Rectal smooth muscle tissue (tissue), 1 donor: ENCODE data around the gene CFLAR.
"Not testable (repeated sequence)": the region's sequence is repeated elsewhere in the genome, so short reads cannot be mapped to it uniquely, and the experiment has no call there.

Experiments used
- H3K27ac ChIP-seq: one replicate; pipeline ENCODE4 v1.7.0; 2013; ENCODE audit warnings: low read depth, low read length, inconsistent platforms
- H3K27me3 ChIP-seq: one replicate; pipeline ENCODE4 v1.7.0; 2013; ENCODE audit warnings: low read length; ENCODE audit not compliant: control insufficient read depth, insufficient read depth
- H3K36me3 ChIP-seq: one replicate; pipeline ENCODE4 v1.7.0; 2013; ENCODE audit warnings: low read length; ENCODE audit not compliant: control insufficient read depth, insufficient read depth
- H3K4me1 ChIP-seq: one replicate; pipeline ENCODE4 v1.7.0; 2013; ENCODE audit warnings: low read length; ENCODE audit not compliant: control insufficient read depth, insufficient read depth
- H3K4me3 ChIP-seq: one replicate; pipeline ENCODE4 v1.7.0; 2013; ENCODE audit warnings: low read length
- H3K9ac ChIP-seq: one replicate; pipeline ENCODE4 v1.7.0; 2013; ENCODE audit warnings: low read length

The CFLAR gene

GRCh38 chr2:201138986-201139781 lies 23.2 kb downstream of the CFLAR start:
- not testable (repeated sequence) for H3K27ac ChIP-seq, H3K9ac ChIP-seq, H3K4me1 ChIP-seq, H3K4me3 ChIP-seq, H3K27me3 ChIP-seq
- peaks cover 38% of the 10 kb centered on the region for H3K36me3 ChIP-seq

DNA sequence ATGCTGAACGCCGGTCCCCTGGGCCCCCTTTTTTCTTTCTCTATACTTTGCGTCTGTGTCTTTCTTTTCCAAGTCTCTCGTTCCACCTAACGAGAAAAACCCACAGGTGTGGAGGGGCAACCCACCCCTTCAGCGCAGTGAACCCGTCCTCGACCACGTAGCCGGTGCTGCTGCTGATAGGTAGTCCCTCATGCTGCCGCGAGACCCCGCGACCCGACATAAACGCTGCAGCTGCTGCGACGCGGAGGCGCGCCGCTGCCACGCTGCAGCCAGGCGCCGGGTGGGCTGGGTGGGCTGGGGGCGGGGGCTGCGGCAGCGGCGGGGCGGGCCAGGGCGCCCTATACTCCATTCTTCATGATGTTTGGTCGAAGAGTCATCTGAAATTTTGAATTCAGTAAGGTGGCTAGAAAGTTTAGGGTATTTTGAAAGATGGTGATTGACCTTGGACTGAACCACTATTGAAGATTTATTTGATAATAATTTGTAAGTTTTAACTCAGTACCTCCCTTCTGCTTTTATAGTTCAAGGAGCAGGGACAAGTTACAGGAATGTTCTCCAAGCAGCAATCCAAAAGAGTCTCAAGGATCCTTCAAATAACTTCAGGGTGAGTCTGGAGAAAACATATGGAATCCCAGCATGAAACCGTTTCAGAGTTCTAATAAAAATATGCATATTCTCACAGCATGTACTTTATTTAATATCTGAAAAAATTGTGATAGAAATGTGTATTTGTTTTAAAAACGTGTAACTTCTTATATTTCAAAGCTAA lies 24.1 kb downstream of the CFLAR start:
- no peak overlapping the region for H3K4me3 ChIP-seq
- H3K4me1 ChIP-seq = no peaks in the 10 kb centered on the region
- no peak overlapping the region for H3K27ac ChIP-seq
- H3K9ac ChIP-seq = no peak overlapping the region
- peaks cover 38% of the 10 kb centered on the region for H3K36me3 ChIP-seq
- no peaks in the 10 kb centered on the region for H3K27me3 ChIP-seq

GRCh38 chr2:201144101-201145051 lies 28.4 kb downstream of the CFLAR start:
- Histone ChIP-seq H3K4me3 (no peak overlapping the region), H3K9ac (no peak overlapping the region), H3K4me1 (peaks cover 3% of the 10 kb centered on the region), H3K27ac (no peak overlapping the region), H3K36me3 (peaks cover 6% of the 10 kb centered on the region), H3K27me3 (no peaks in the 10 kb centered on the region)

DNA sequence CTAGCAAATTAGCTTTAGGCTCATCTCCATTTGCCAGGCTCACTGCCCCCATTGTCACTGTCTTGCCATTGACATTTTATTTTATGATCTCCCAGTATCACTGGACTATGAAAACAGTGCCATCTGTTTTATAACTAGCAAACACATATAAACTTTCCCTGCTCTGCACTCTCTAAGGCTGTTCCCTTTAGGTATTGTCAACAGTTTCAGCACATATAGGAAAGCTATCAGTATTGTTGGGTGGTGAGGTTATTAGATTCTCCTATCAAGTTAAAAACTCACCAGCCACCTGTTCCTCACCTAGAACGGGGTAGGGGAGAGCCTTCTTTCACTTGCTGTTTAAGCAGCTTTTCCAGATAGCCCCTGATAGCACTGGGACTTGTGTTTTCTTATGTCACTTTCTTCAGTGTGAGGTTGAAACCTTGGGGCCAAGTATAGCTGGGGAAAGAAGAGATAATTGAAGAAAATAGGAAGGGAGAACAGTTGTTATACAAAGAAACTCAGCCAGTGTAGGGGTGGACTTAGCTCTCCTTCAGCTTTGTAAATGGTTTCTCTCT lies 32.5 kb downstream of the CFLAR start:
- H3K4me1 ChIP-seq = peaks cover 11% of the 10 kb centered on the region
- H3K36me3 ChIP-seq = peaks cover 14% of the 10 kb centered on the region
- no peak overlapping the region for H3K9ac ChIP-seq
- no peak overlapping the region for H3K4me3 ChIP-seq
- no peaks in the 10 kb centered on the region for H3K27me3 ChIP-seq
- H3K27ac ChIP-seq = peak overlapping the region; percentile 57

- Histone ChIP-seq H3K27ac (peak overlapping the region; percentile 64), H3K36me3 (peaks cover 16% of the 10 kb centered on the region), H3K4me1 (peaks cover 11% of the 10 kb centered on the region), H3K4me3 (no peak overlapping the region), H3K27me3 (no peaks in the 10 kb centered on the region), H3K9ac (no peak overlapping the region)
Measured at GRCh38 chr2:201149064-201149820, 33.3 kb downstream of the CFLAR start.

- Histone ChIP-seq H3K27ac (peak overlapping the region; percentile 64), H3K36me3 (peaks cover 20% of the 10 kb centered on the region), H3K4me1 (peaks cover 11% of the 10 kb centered on the region)
- H3K27me3 ChIP-seq, H3K4me3 ChIP-seq, H3K9ac ChIP-seq: not testable (repeated sequence)
Measured at GRCh38 chr2:201149821-201150165, 33.8 kb downstream of the CFLAR start.

GRCh38 chr2:201150454-201151020 lies 34.6 kb downstream of the CFLAR start:
- peaks cover 20% of the 10 kb centered on the region for H3K36me3 ChIP-seq

GRCh38 chr2:201151127-201151981 lies 35.4 kb downstream of the CFLAR start:
- Histone ChIP-seq H3K27ac (peak overlapping the region; percentile 60), H3K4me3 (no peak overlapping the region), H3K4me1 (peaks cover 11% of the 10 kb centered on the region), H3K9ac (peak overlapping the region; percentile 4), H3K27me3 (no peaks in the 10 kb centered on the region), H3K36me3 (peaks cover 26% of the 10 kb centered on the region)

More at GRCh38 chr2:201150454-201151020, 34.6 kb downstream of the CFLAR start:
- Histone ChIP-seq H3K4me1 (peaks cover 11% of the 10 kb centered on the region), H3K27ac (peak overlapping the region; percentile 60), H3K9ac (no peak overlapping the region), H3K4me3 (no peak overlapping the region), H3K27me3 (no peaks in the 10 kb centered on the region)

GRCh38 chr2:201152517-201152916 lies 36.6 kb downstream of the CFLAR start:
- no peak overlapping the region for H3K9ac ChIP-seq
- H3K36me3 ChIP-seq = peaks cover 23% of the 10 kb centered on the region
- H3K27me3 ChIP-seq = no peaks in the 10 kb centered on the region
- no peak overlapping the region for H3K27ac ChIP-seq
- no peak overlapping the region for H3K4me3 ChIP-seq
- peaks cover 11% of the 10 kb centered on the region for H3K4me1 ChIP-seq

GRCh38 chr2:201152999-201153815 lies 37.2 kb downstream of the CFLAR start:
- H3K4me3 ChIP-seq = no peak overlapping the region
- no peak overlapping the region for H3K9ac ChIP-seq
- H3K36me3 ChIP-seq = peaks cover 23% of the 10 kb centered on the region
- H3K27me3 ChIP-seq = no peaks in the 10 kb centered on the region
- H3K27ac ChIP-seq = no peak overlapping the region
- peaks cover 11% of the 10 kb centered on the region for H3K4me1 ChIP-seq
